Measurements from ENCODE around the gene B3GNT4. TPM values are rescaled to one million over a fixed set of nuclear protein-coding genes. Genes with fewer than 3 reads are reported as not detected.
"Not testable (repeated sequence)": the region's sequence is repeated elsewhere in the genome, so short reads cannot be mapped to it uniquely, and the experiment has no call there.

Gene B3GNT4
- total RNA-seq, 1 experiment from 2014 or later, result 0.26 TPM

GRCh38 chr12:122225683-122226365, 22.3 kb downstream of the B3GNT4 start, which contains the start of gene DIABLO:
Gene DIABLO (minus strand): TSS chr12:122226052. CDS start chr12:122226014, 38 bp downstream.
- Histone ChIP-seq H3K27me3 (no peaks in the 10 kb centered on the region), H3K4me1 (peaks cover 9% of the 10 kb centered on the region; the same call in 1 of the 2 replicates), H3K9me3 (replicated peaks) (no peaks in the 10 kb centered on the region), H3K27ac (peak within 1 kb of the TSS; percentile 63), H3K36me3 (peaks cover 6% of the 10 kb centered on the region; the same call in 1 of the 2 replicates), H3K4me3 (peak within 1 kb of the TSS; percentile 70)
- peak; percentile 99 for DNase-seq

DNA sequence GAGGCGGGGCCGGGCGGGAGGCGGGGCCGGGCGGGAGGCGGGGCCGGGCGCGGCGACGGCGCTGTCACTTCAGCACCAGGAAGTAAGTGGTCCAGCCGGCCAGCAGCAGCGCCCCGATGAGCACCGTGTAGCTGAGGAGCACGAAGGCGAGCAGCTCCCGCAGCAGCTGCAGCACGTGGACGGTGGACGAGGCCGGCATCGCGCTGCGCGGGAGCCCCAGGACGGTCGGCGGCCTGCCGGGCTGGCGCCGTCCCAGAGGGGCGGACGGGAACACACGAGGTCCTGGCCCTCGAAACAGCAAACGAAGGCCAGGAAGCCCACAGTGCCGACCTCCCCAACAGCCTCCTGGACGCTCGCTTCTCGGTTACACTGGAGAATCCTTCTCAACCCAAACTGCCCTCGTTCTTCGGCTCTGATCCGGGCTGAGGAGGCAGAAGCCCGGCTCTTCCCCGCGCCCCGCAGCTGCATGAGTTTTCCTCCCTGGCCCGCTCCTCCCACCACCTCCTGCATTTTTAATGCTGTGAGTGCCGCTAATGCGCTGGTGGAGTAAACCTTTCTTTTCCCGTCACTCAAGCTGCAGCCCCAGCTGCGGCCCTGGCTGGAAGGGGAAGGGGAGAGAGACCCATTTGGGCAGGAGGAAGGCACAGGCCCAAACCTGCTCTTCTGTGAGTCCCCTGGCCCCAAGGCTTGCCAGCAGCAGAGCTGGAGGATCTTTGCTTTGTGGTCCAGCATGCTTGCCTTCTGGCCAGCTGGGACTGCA, 23.0 kb downstream of the B3GNT4 start:
- DNase-seq, result no peak
- no peaks in the 10 kb centered on the region for H3K27me3 ChIP-seq
- H3K9me3 ChIP-seq (replicated peaks), result no peaks in the 10 kb centered on the region
- no peak overlapping the region for H3K27ac ChIP-seq
- H3K36me3 ChIP-seq, result peaks cover 2% of the 10 kb centered on the region
- peak overlapping the region; percentile 36 for H3K4me3 ChIP-seq
- peaks cover 9% of the 10 kb centered on the region; the same call in 1 of the 2 replicates for H3K4me1 ChIP-seq

DNA sequence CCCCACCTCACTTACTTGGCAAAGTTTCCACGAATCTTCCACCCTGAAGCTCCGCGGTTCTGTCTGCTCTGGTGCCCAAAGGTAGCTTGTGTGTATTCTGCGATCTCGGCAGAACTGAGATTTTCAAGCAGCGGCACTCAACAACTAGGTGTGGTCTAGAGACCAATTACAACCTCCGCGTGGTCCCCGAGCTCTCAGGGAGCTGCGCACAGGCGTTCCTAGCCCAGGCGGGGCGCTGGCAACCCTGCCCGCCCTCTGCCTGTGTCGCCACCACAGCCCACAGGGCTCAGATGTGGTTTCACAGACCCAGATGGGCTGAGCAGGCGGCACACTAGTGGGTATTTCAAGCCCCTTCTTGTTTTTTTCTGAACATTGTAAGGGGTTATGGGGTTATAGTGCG, 23.8 kb downstream of the B3GNT4 start:
- Histone ChIP-seq H3K27me3 (no peaks in the 10 kb centered on the region), H3K27ac (no peak overlapping the region), H3K36me3 (no peaks in the 10 kb centered on the region; the same call in 1 of the 2 replicates), H3K4me1 (peaks cover 9% of the 10 kb centered on the region; the same call in 1 of the 2 replicates), H3K4me3 (no peak overlapping the region), H3K9me3 (replicated peaks) (no peaks in the 10 kb centered on the region)
- no peak for DNase-seq

DNA sequence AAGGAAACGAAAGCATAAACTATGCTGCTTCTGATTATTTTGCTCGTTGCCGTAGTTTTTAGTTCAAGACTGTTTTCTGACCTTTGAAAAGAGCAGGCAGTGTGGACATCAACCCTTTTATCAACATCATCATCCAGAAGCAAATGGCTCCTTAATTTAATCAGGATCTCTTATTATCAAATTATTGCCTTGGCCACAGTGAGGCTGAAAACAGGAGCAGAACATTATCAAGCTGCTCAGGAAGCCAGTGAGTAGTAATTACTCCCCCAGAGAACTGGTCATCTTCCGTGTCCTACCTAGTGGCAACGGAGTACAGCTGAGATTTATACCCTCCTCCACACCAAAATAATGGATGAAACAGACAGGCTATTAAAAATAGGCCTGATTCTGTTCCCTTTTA, 24.6 kb downstream of the B3GNT4 start:
- Histone ChIP-seq H3K4me3 (no peak overlapping the region), H3K27ac (no peak overlapping the region), H3K27me3 (no peaks in the 10 kb centered on the region), H3K9me3 (replicated peaks) (no peaks in the 10 kb centered on the region), H3K36me3 (no peaks in the 10 kb centered on the region; the same call in 1 of the 2 replicates), H3K4me1 (peaks cover 9% of the 10 kb centered on the region; the same call in 1 of the 2 replicates)
- no peak for DNase-seq

GRCh38 chr12:122230798-122231197, 27.3 kb downstream of the B3GNT4 start:
- Histone ChIP-seq H3K27me3 (no peaks in the 10 kb centered on the region), H3K27ac (no peak overlapping the region), H3K9me3 (replicated peaks) (no peaks in the 10 kb centered on the region), H3K36me3 (peaks cover 2% of the 10 kb centered on the region; the same call in 1 of the 2 replicates), H3K4me1 (peaks cover 5% of the 10 kb centered on the region; the same call in 1 of the 2 replicates), H3K4me3 (no peak overlapping the region)
- DNase-seq, result no peak

GRCh38 chr12:122232691-122233090, 29.2 kb downstream of the B3GNT4 start:
- Histone ChIP-seq H3K4me1 (no peaks in the 10 kb centered on the region), H3K27me3 (no peaks in the 10 kb centered on the region), H3K4me3 (no peak overlapping the region), H3K27ac (no peak overlapping the region), H3K9me3 (replicated peaks) (no peaks in the 10 kb centered on the region), H3K36me3 (peaks cover 2% of the 10 kb centered on the region; the same call in 1 of the 2 replicates)
- no peak for DNase-seq

DNA sequence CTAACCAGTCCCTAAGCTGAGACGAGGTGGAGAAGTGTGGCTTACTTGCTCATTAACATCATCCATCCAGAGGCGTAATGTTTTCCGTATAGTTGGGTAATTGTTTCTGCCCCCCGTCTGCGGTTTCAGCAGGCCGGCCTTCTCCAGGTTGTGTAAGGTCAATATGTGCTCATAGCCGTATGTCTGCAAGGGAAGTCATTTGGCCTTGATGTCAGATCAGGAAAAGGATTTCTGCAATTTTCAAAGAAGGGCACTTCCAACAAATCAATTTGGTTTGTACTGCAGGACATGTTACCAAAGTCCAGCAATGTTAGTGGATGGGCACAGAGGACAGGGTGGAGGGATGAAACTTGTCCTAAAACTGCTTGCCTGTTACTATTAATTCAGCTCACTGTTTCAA, 32.2 kb downstream of the B3GNT4 start:
- H3K9me3 ChIP-seq (replicated peaks), result no peaks in the 10 kb centered on the region
- H3K36me3 ChIP-seq, result peaks cover 2% of the 10 kb centered on the region; the same call in 1 of the 2 replicates
- H3K27me3 ChIP-seq, result no peaks in the 10 kb centered on the region
- DNase-seq, result no peak
- H3K4me3 ChIP-seq, result no peak overlapping the region
- no peak overlapping the region for H3K27ac ChIP-seq
- no peaks in the 10 kb centered on the region for H3K4me1 ChIP-seq

GRCh38 chr12:122238861-122239260, 35.4 kb downstream of the B3GNT4 start:
- no peak for DNase-seq
- Histone ChIP-seq H3K4me3 (no peak overlapping the region), H3K27ac (no peak overlapping the region), H3K36me3 (0 out of 2 replicates have a peak, but pooled peaks cover 2% of the 10 kb centered on the region), H3K27me3 (no peaks in the 10 kb centered on the region), H3K4me1 (no peaks in the 10 kb centered on the region), H3K9me3 (replicated peaks) (no peaks in the 10 kb centered on the region)

- no peaks in the 10 kb centered on the region for H3K27me3 ChIP-seq
- H3K4me1 ChIP-seq, result no peaks in the 10 kb centered on the region
- H3K27ac ChIP-seq, result no peak overlapping the region
- H3K4me3 ChIP-seq, result no peak overlapping the region
- H3K9me3 ChIP-seq (replicated peaks), result no peaks in the 10 kb centered on the region
- DNase-seq, result no peak
- H3K36me3 ChIP-seq, result no peaks in the 10 kb centered on the region; the same call in 1 of the 2 replicates
Observed at GRCh38 chr12:122243965-122244364, 40.5 kb downstream of the B3GNT4 start.

- no peak for DNase-seq
- Histone ChIP-seq H3K9me3 (replicated peaks) (no peaks in the 10 kb centered on the region), H3K36me3 (peaks cover 3% of the 10 kb centered on the region; the same call in 1 of the 2 replicates), H3K4me1 (no peaks in the 10 kb centered on the region), H3K27ac (no peak overlapping the region), H3K27me3 (no peaks in the 10 kb centered on the region), H3K4me3 (no peak overlapping the region)
Observed at GRCh38 chr12:122244565-122245371, 41.3 kb downstream of the B3GNT4 start.

- Histone ChIP-seq H3K9me3 (replicated peaks) (no peaks in the 10 kb centered on the region), H3K27me3 (no peaks in the 10 kb centered on the region), H3K4me1 (no peaks in the 10 kb centered on the region), H3K27ac (no peak overlapping the region), H3K36me3 (peaks cover 3% of the 10 kb centered on the region; the same call in 1 of the 2 replicates), H3K4me3 (no peak overlapping the region)
- no peak for DNase-seq
Observed at GRCh38 chr12:122245553-122245952, 42.0 kb downstream of the B3GNT4 start.

DNA sequence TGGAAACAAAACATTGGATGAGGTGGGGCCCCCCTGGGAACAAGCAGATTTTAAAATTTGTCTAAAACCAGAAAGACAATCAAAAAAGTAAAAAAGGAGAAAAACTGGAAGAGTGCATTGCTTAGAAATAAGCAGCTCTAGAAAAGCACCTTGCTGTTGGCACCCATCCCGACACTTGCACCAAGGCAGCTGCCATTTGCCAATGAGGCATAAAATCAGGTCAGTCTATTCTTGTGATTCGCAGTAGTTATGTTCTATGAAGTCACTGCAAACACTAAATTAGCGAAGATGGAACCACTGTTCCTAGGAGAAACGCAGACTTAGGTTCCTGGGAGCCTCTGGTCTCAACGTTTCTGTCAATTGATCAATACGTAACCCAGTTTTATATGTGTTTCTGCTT, 46.5 kb downstream of the B3GNT4 start:
- H3K4me1 ChIP-seq, result no peaks in the 10 kb centered on the region
- H3K4me3 ChIP-seq, result no peak overlapping the region
- no peaks in the 10 kb centered on the region for H3K27me3 ChIP-seq
- H3K27ac ChIP-seq, result no peak overlapping the region
- DNase-seq, result no peak
- H3K36me3 ChIP-seq, result peaks cover 3% of the 10 kb centered on the region; the same call in 1 of the 2 replicates
- no peaks in the 10 kb centered on the region for H3K9me3 ChIP-seq (replicated peaks)

DNA sequence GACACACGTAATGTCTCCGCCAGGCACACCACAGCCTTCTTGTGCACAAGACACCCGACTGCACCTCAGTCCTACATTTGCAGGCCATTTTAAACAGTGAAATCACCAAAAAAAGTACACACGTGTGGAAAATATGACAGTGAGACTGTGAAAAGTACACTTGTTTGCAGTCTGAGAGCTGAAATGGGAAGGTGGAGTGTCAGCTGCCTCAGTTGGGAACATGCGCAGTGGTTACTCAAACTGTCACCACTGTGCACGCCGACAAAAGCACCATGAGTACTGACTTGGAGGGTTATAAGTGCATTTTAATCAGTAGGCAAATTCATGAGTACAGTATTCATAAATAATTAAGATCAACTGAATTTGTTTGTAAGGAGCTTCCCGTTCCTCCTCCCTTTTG, 47.0 kb downstream of the B3GNT4 start:
- no peaks in the 10 kb centered on the region for H3K9me3 ChIP-seq (replicated peaks)
- no peak for DNase-seq
- H3K4me1 ChIP-seq, result no peaks in the 10 kb centered on the region
- H3K27me3 ChIP-seq, result no peaks in the 10 kb centered on the region
- peaks cover 3% of the 10 kb centered on the region; the same call in 1 of the 2 replicates for H3K36me3 ChIP-seq
- H3K27ac ChIP-seq, result no peak overlapping the region
- H3K4me3 ChIP-seq, result no peak overlapping the region

- not testable (repeated sequence) for H3K36me3 ChIP-seq; H3K27ac ChIP-seq; H3K27me3 ChIP-seq; DNase-seq; H3K9me3 ChIP-seq (replicated peaks); H3K4me3 ChIP-seq; H3K4me1 ChIP-seq
Observed at GRCh38 chr12:122258462-122258861, 55.0 kb downstream of the B3GNT4 start.
